Stimulated activated CD8-positive, alpha-beta memory T cell treated with anti-CD3 and anti-CD28 coated beads, Interleukin-4, amount 100 ng/mL, for 1 hour (primary cell): ENCODE data around the gene CSNK1E.

Experiments
- DNase-seq, 2 donors: peaks; one replicate each; pipeline ENCODE4 v3.0.0-alpha.2; 2020; ENCODE audit warnings: low read depth in 2 of 2, low spot score in 1 of 2

The CSNK1E gene

DNA sequence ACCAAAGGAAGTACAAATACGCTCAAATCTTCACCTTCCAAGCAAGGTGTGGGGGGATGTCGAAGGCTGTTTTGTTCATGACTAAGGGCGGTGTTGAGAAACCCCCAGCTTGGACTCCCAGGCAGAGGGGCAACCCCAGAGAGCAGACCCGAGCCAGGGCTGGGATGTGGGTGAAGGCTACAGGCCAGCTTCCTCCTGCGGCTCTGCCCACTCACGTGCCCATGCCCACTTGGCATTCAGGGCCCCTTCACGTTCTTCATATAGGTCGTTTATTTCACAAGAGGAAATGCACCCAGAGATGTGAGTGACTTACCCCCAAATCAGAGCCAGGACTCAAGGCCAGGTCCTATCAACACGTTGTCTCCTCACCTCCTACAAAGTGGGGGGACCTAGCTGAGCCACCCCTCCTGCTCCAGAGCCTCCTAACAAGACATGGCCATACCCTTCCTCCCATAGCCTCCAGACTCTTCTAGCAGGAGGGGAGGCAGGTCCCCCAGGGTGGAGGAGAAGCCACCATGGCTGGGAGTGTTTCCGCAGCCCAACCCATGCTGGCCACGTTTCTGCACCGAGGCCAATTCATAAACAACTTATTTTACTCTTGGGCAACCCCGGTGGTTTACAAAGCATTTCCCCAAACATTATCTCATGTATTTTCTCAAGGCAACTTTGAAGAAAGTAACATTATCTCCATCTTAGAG is 66.4 kb downstream of the CSNK1E start:
- no peak for DNase-seq

- no peak for DNase-seq
Measured at GRCh38 chr22:38249803-38250642, 67.2 kb downstream of the CSNK1E start.

DNA sequence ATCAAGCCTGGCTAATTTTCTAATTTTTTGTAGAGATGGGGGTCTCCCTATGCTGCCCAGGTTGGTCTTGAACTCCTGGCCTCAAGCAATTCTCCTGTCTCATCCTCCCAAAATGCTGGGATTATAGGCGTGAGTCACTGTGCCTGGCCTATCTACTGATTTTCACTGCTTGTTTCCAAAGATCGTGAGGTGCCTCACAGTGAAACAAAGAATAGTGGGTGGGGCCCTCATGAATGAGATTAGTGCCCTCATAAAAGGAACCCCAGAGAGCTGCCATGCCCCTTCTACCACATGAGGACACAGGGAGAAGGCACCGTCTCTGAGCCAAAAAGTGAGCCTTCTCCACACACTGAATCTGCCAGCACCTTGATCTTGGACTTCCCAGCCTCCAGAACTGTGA is 67.9 kb downstream of the CSNK1E start:
- no peak for DNase-seq

DNA sequence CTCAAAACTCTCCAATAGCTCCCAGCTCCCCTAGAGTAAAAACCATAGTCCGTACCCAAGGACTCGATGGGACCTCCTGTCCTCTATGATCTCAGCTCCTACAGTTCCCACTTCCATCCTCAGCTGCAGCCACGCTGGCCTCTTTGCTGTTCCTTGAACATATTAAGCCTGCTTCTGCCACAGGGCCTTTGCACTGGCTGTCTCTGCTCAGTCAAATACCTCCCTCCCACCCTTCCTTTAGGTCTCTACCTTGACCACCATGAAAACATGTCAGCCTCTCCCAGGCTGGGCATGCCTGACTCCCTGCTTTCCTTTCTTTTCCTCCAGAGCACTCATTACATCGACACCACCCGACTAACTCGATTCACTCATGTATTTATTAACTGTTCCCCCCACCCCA is 69.0 kb downstream of the CSNK1E start:
- DNase-seq = no peak

DNA sequence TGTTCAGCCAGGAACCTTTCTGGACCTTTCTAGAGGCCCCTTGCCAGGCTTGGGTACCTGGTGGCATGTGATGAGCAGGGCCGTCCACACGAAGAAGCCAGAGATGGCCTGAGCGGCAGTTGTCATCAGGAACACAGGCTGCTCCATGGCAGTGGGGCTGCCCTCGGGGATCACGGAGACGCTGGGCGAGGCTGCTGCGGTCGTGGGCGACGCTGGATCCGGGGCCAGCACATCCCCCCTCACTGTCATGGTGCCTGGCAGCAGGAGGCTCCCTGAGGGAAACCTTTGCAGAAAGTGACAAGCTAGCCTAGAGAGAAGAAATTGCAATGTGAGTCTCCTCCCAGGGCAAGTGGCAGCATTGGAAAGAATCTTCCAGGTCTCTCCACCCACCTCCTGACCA is 69.5 kb downstream of the CSNK1E start:
- DNase-seq = no peak

GRCh38 chr22:38246692-38247091 is 70.5 kb downstream of the CSNK1E start:
- DNase-seq = no peak

DNA sequence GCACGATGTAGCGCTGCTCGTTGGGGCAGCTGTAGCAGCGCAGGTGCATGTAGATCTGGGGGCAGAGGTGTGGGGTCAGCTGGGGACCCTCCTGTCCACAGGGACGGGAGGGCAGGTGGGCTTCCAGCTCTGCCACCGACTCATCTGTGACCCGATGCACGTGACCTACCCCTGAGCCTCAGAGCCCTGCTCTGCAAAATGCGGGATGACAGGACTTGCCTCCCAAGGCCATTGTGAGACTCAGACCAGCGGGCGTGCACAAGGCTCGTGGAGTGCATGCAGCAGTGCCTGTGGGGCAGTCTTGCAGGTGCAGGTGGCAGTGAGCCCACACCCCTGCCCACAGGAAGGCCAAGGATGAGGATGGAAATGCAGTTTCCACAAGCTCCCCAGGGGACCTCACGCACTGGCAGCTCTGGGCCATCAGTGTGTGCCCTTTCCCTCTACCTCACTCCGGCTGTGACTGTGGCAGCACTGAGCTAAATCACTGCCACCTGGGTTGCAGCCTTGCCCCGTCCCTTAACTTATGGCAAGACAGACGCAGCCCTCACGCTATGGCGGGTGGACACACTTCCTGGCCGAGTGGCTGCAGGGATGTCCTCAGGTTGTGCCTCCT is 71.1 kb downstream of the CSNK1E start:
- DNase-seq = no peak

- no peak for DNase-seq
Measured at GRCh38 chr22:38244106-38244505, 73.1 kb downstream of the CSNK1E start.

DNA sequence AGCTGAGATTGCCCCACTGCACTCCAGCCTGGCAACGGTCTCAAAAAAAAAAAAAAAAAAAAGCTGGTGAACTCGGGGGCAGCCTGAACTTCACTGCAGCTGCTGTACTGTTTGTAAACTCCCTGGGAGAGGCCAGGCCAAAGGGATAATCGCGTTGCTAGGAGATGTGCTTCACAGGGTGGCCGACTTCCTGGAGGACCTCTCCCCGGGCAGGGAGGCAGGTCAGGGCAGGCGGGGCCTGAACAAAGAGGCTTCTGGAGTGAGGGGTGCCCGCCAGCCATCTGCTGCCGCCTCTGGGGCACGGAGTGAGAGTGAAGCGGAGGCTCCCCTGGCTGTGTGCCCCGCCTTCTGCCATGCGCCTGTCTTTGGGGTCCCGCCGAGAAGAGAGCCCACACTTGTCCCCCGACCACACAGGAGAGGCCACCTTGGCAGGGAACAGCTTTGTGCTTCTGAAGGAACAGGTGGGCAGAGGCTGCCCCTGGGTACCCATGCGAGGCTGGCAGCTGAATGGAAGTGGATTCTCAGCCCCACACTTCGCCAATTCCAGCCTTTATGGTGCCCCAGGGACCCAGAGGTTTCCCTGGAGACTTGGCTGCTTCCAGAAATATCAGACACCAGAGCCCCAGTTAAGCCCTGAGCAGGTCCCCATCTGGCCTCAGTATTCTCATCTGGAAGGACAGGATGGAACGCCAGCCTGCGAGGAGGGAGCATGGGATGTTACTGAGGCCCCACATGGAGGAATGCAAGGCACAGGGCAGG is 74.0 kb downstream of the CSNK1E start:
- DNase-seq = no peak

- no peak for DNase-seq
Measured at GRCh38 chr22:38240734-38241252, 76.4 kb downstream of the CSNK1E start.
